SK-N-SH treated with all-trans-retinoic acid at 6 μM for 48 hours (cell line): ENCODE measurements around the gene ABR.

Experiments used
- ARNTL ChIP-seq: fragments of 450-650 bp; formaldehyde crosslinking; IDR thresholded peaks from 2 replicates; pipeline ENCODE4 v1.5.0; 2020; ENCODE audit warnings: low read depth, mild to moderate bottlenecking, moderate library complexity, borderline replicate concordance
- ISL1 ChIP-seq: fragments of 250-450 bp; sonication (Bioruptor Pico); IDR thresholded peaks from 2 replicates; pipeline ENCODE4 v2.1.2; 2022; ENCODE audit warnings: mild to moderate bottlenecking, moderate library complexity
- PATZ1 ChIP-seq: fragments of 250-450 bp; sonication (Bioruptor Pico); IDR thresholded peaks from 2 replicates; pipeline ENCODE4 v1.8.0; 2020; ENCODE audit warnings: mild to moderate bottlenecking, moderate library complexity, borderline replicate concordance
- RARB ChIP-seq: fragments of 250-450 bp; sonication (Bioruptor Pico); IDR thresholded peaks from 2 replicates; pipeline ENCODE4 v1.8.0; 2021; ENCODE audit warnings: mild to moderate bottlenecking, moderate library complexity
- TCF4 ChIP-seq: fragments of 250-450 bp; sonication (Bioruptor Pico); IDR thresholded peaks from 2 replicates; pipeline ENCODE4 v1.8.0; 2021; ENCODE audit warnings: mild to moderate bottlenecking, moderate library complexity, borderline replicate concordance
- TF ChIP-seq, protein P1 (sequence below): fragments of 250-450 bp; sonication (Bioruptor Pico); IDR thresholded peaks from 2 replicates; pipeline ENCODE4 v1.5.1; 2020; ENCODE audit warnings: low read depth, mild to moderate bottlenecking, moderate library complexity

- TF ChIP-seq ISL1 (CRISPR knock-in tag) (no peak), RARB (no peak), PATZ1 (no peak), TCF4 (CRISPR knock-in tag) (no peak), ARNTL (CRISPR knock-in tag) (no peak)
- TF ChIP-seq, protein P1, sequence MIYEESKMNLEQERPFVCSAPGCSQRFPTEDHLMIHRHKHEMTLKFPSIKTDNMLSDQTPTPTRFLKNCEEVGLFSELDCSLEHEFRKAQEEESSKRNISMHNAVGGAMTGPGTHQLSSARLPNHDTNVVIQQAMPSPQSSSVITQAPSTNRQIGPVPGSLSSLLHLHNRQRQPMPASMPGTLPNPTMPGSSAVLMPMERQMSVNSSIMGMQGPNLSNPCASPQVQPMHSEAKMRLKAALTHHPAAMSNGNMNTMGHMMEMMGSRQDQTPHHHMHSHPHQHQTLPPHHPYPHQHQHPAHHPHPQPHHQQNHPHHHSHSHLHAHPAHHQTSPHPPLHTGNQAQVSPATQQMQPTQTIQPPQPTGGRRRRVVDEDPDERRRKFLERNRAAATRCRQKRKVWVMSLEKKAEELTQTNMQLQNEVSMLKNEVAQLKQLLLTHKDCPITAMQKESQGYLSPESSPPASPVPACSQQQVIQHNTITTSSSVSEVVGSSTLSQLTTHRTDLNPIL (CRISPR knock-in tag) = no peak
Observed at GRCh38 chr17:981292-981658, 198.5 kb downstream of the ABR start.
